Panc1 (cell line): Measurements from ENCODE around the gene UBE2D4.
"Not testable (repeated sequence)": the region's sequence is repeated elsewhere in the genome, so short reads cannot be mapped to it uniquely, and the experiment has no call there.

ENCODE experiments used
- CTCF ChIP-seq: fragments of 450-650 bp; IDR thresholded peaks from 2 replicates; pipeline ENCODE4 v1.5.1; 2017; ENCODE audit warnings: mild to moderate bottlenecking
- POLR2AphosphoS5 ChIP-seq: IDR thresholded peaks from 2 replicates; pipeline ENCODE4 v1.6.1; 2012; ENCODE audit warnings: mild to moderate bottlenecking, low read depth, low read length, moderate library complexity

DNA sequence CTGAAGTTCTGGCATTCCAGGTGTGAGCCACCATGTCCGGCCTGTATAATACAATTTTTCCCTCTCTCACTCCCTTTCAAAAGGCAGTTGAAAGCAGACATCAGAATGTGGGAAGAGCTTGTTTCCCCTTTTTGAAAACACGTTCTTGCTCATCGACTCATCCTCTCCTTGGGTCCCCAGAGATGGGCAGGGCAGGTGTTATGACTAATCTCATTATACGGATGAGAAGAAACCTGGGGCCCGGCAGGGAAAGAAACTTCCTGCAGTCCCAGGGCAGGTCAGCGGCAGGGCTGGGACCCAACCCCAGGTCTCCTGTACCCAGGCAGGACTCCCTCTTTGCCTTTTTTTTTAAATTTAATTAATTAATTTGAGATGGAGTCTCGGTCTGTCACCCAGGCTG, 66.7 kb downstream of the UBE2D4 start:
- TF ChIP-seq CTCF, POLR2AphosphoS5: not testable (repeated sequence)
